Nephron (organoid): ENCODE measurements around the gene ELOB.

Source experiments
- H3K27ac Mint-ChIP-seq, 3 experiments: 2 replicates each; pipeline ENCODE4 v1.8.0; 2020; ENCODE audit warnings: mixed read lengths in 3 of 3, mild to moderate bottlenecking in 2 of 3, moderate library complexity in 1 of 3
- H3K27me3 Mint-ChIP-seq: 2 replicates; pipeline ENCODE4 v1.8.0; 2021; ENCODE audit warnings: low read depth, mild to moderate bottlenecking, moderate library complexity, mixed read lengths
- H3K36me3 Mint-ChIP-seq: 2 replicates; pipeline ENCODE4 v1.8.0; 2020; ENCODE audit warnings: low read depth, mixed read lengths
- H3K4me1 Mint-ChIP-seq: 2 replicates; pipeline ENCODE4 v1.8.0; 2020; ENCODE audit warnings: mixed read lengths
- H3K4me3 Mint-ChIP-seq, 3 experiments: 2 replicates each; pipeline ENCODE4 v1.8.0; 2020; ENCODE audit warnings: mild to moderate bottlenecking in 3 of 3, mixed read lengths in 3 of 3, moderate library complexity in 2 of 3
- H3K9me3 Mint-ChIP-seq: 2 replicates; pipeline ENCODE4 v1.8.0; 2020; ENCODE audit warnings: mixed read lengths
- TF ChIP-seq, protein P1 (sequence below), 3 experiments: fragments of 200-600 bp; sonication (generic); IDR thresholded peaks; one replicate each; pipeline ENCODE4 v1.5.0; 2021; ENCODE audit warnings: antibody characterized with exemption in 3 of 3; ENCODE audit not compliant: unreplicated experiment in 3 of 3

Gene ELOB

DNA sequence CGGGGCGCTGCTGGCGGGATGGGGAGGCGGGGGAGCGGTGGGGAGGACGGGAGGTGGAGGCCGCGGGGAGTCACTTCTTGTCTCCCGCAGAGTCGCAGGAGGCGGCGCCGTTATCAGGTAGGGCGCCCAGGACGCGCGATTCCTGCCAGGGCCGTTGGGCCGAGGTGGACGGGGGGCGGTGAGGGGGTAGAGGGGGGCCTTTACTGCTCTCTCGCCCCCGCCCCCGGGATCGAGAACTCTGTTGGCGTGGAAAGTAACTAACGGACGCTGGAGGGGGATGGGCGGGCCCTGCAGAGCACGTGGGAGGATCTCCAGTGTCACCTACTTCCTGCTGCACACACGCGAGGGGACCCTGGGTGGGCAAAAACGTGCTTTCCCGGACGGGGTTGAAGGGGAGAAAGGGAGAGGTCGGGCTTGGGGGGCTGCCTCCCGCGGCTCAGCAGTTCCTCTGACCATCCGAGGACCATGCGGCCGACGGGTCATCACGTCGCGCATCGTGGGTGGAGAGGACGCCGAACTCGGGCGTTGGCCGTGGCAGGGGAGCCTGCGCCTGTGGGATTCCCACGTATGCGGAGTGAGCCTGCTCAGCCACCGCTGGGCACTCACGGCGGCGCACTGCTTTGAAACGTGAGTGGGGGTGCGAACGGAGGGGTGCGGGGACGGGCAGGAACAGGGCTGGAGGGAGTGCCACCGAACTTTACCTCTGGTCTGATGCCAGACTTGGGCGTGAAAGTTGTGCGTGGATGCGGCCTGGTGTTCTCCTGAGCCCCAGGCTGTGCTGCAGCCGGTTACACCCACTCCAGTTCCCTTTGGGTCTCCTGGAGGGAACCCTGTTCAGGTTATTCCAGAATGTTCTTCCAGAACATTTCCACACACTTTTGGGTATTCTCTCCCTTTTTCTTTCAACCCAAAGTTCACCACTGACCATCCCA is 40.5 kb upstream of the ELOB start:
- Mint-ChIP-seq H3K27me3 (peaks cover 4% of the 10 kb centered on the region), H3K27ac (no peak overlapping the region), H3K4me3 (no peak overlapping the region), H3K4me1 (no peaks in the 10 kb centered on the region), H3K36me3 (no peaks in the 10 kb centered on the region), H3K9me3 (no peaks in the 10 kb centered on the region)
- TF ChIP-seq, protein P1, sequence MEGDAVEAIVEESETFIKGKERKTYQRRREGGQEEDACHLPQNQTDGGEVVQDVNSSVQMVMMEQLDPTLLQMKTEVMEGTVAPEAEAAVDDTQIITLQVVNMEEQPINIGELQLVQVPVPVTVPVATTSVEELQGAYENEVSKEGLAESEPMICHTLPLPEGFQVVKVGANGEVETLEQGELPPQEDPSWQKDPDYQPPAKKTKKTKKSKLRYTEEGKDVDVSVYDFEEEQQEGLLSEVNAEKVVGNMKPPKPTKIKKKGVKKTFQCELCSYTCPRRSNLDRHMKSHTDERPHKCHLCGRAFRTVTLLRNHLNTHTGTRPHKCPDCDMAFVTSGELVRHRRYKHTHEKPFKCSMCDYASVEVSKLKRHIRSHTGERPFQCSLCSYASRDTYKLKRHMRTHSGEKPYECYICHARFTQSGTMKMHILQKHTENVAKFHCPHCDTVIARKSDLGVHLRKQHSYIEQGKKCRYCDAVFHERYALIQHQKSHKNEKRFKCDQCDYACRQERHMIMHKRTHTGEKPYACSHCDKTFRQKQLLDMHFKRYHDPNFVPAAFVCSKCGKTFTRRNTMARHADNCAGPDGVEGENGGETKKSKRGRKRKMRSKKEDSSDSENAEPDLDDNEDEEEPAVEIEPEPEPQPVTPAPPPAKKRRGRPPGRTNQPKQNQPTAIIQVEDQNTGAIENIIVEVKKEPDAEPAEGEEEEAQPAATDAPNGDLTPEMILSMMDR (IDR thresholded peaks at IDR 0.05; ENCODE audit: unreplicated experiment in 3 of 3): no peak

GRCh38 chr16:2816751-2817339 is 39.8 kb upstream of the ELOB start, which contains the start of gene PRSS21:
Gene PRSS21 (plus strand): TSS chr16:2817237. CDS start chr16:2817269, 32 bp downstream.
- Mint-ChIP-seq H3K9me3 (no peaks in the 10 kb centered on the region), H3K4me1 (no peaks in the 10 kb centered on the region), H3K27ac (no peak within 1 kb of the TSS), H3K36me3 (no peaks in the 10 kb centered on the region), H3K4me3 (no peak within 1 kb of the TSS), H3K27me3 (peaks cover 4% of the 10 kb centered on the region)
- TF ChIP-seq, protein P1 (IDR thresholded peaks at IDR 0.05; ENCODE audit: unreplicated experiment in 3 of 3): no peak

DNA sequence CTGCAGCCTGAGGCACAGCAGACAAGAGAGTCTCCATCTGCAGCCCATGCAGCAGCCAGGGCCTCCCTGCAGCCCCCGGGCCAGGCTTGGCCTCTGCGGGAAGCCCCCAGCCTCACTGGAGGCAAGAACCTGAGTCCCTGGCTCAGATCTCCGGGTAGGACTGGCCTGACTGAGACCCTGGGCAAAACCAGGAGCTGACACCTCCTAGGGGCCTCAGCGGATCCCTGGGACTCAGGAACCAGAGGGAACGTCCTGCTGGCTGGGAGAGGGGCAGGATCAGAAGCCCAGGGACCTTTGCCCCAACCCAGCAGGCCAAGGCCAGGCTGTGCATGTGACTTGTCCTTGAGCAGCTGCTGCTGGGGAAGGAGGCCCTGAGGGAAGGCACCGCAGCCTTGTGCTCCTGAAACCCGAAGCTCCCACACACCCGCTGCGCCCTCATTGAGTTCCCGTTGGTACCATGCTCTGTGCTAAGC is 38.3 kb upstream of the ELOB start:
- Mint-ChIP-seq H3K27me3 (peaks cover 15% of the 10 kb centered on the region), H3K4me1 (no peaks in the 10 kb centered on the region), H3K9me3 (peaks cover under 1% of the 10 kb centered on the region), H3K4me3 (no peak overlapping the region), H3K27ac (no peak overlapping the region), H3K36me3 (no peaks in the 10 kb centered on the region)
- TF ChIP-seq, protein P1 (IDR thresholded peaks at IDR 0.05; ENCODE audit: unreplicated experiment in 3 of 3): no peak

DNA sequence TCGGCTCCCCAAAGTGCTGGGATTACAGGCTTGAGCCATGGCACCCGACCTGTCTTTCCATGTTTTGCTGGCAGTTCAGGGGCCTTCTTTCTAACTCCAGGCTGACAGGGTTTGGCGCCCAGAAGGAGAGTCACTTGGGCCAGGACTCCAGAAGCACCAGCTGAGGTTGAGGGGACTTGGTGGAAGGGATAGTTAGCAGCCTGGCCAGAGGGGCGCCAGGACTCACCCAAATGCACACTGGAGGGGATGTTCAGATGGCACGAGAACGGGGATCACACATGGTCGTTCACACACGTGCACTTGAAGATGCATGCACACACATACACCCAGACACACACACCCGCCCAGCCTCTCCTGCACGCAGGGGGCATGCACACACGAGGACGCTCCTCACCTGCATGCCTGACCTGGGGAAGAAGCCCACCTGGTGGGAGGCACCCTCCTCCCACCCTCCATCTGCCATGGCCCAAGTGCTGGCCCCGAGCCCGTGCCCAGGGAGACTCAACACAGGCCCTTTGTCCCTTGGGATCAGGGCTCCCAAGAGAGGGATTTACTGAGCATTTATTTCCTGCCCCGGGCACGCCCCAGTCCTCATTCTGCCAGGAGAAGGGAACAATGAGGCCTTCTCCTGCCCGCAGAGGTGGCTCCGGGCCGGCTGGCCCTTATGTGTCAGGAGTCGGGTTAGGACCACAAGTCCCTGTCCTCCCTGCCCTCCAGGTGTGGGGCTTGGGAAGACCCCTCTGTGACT is 37.6 kb upstream of the ELOB start:
- Mint-ChIP-seq H3K27me3 (peaks cover 21% of the 10 kb centered on the region), H3K4me3 (no peak overlapping the region), H3K4me1 (no peaks in the 10 kb centered on the region), H3K27ac (no peak overlapping the region), H3K9me3 (peaks cover 2% of the 10 kb centered on the region), H3K36me3 (no peaks in the 10 kb centered on the region)
- TF ChIP-seq, protein P1 (IDR thresholded peaks at IDR 0.05; ENCODE audit: unreplicated experiment in 3 of 3): no peak

- H3K4me3 Mint-ChIP-seq: no peak overlapping the region
- TF ChIP-seq, protein P1 (IDR thresholded peaks at IDR 0.05; ENCODE audit: unreplicated experiment in 3 of 3): no peak
- H3K9me3 Mint-ChIP-seq: peaks cover 10% of the 10 kb centered on the region
- peaks cover 22% of the 10 kb centered on the region for H3K27me3 Mint-ChIP-seq
- no peak overlapping the region for H3K27ac Mint-ChIP-seq
- no peaks in the 10 kb centered on the region for H3K4me1 Mint-ChIP-seq
- no peaks in the 10 kb centered on the region for H3K36me3 Mint-ChIP-seq
These were observed 36.7 kb upstream of the ELOB start for GRCh38 chr16:2813771-2814221.
